Motor neuron (in vitro differentiated cells): ENCODE data around the gene C1QTNF5. TPM values are rescaled to one million over a fixed set of nuclear protein-coding genes. Genes with fewer than 3 reads are reported as not detected.

Experiments
- ATAC-seq, 8 experiments: fragments of 200-7000 bp; cut with Tn5 transposase; replicated peaks in 6 of 8; 2 replicates each; pipeline ENCODE4 v1.8.0; 2021; ENCODE audit warnings: mild to moderate bottlenecking in 8 of 8, moderate library complexity in 8 of 8
- H3K27ac ChIP-seq, 2 donors: fragments of 250-450 bp; sonication (Bioruptor Pico); 2 replicates each; pipeline ENCODE4 v1.9.0; 2021; ENCODE audit warnings: antibody characterized with exemption in 2 of 2, mild to moderate bottlenecking in 2 of 2, moderate library complexity in 1 of 2
- H3K4me1 ChIP-seq, 2 donors: fragments of 250-450 bp; sonication (Bioruptor Pico); replicated peaks in 1 of 2; 2 replicates each; pipeline ENCODE4 v1.6.1; 2021; ENCODE audit warnings: antibody characterized with exemption in 2 of 2, mild to moderate bottlenecking in 2 of 2, moderate library complexity in 1 of 2
- H3K4me3 ChIP-seq, 5 donors: fragments of 250-450 bp; sonication (Bioruptor Pico); 2 replicates each; pipeline ENCODE4 v1.9.0; 2021; ENCODE audit warnings: antibody characterized with exemption in 5 of 5, mild to moderate bottlenecking in 5 of 5, moderate library complexity in 4 of 5
- WGBS, 10 experiments: fragments of 450-650 bp; shearing (Covaris generic); methylation state at CpG; one replicate each; pipeline ENCODE4 v1.0.0; 2022; 5-methylcytosine and 5-hydroxymethylcytosine counted together
- in situ Hi-C, 9 experiments: fragments of 400-800 bp; cut with MboI; loops; one replicate each; pipeline ENCODE4 v1.15.0; 2021; ENCODE audit warnings: low sequenced_read_pairs in 9 of 9, low pct_unique_long_range_greater_than_20kb in 2 of 9; ENCODE audit not compliant: unreplicated experiment in 9 of 9
- total RNA-seq, 8 experiments: library from RNA; unstranded; fragments of 300-600 nt; gene quantifications; 2 replicates each; pipeline versions ENCODE4 v1.2.3 to v1.2.4, GENCODE V29; 2022

The C1QTNF5 gene
- total RNA-seq, 8 experiments from 2014 or later, result 0.54 to 27.8 (median 1.4) TPM; not detected in 1

DNA sequence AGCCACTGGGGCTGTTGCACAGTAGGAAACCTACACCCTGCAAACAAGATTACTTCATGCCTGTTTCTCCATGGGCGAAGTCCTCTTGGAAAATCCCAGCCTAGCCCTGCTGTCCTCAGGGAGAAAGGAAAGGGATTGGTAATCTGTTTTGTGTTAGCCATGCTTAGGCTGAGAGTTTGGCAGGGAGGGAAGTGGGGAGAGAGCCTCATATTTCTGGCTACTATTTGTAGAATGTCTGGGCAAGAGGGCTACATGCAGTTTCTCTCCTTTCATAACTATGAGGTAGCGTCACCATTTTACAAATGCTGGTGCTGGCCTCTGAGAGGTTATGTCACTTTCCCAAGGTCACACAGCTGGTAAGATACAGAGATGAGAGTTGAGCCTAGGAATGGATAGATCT, 6.6 kb upstream of the C1QTNF5 start:
- Histone ChIP-seq H3K4me3 (no peak overlapping the region), H3K27ac (no peak overlapping the region), H3K4me1 (peaks cover 0 to 7% of the 10 kb centered on the region in 2 donors)
- peak in 1 of 8 experiments; percentile 79 for ATAC-seq
- 0 to 88% (median 15%) methylated on average over 1 to 2 of the region's 2 CpGs; no CpG with 5 or more reads in 4 of the 10 experiments for WGBS, 10 experiments
- in situ Hi-C loops, result loop anchor here in 1 of 9 experiments (25.0 kb wide), 1 partner anchor 235 kb away; the partner anchor contains the start of genes C2CD2L, DPAGT1 and HINFP

DNA sequence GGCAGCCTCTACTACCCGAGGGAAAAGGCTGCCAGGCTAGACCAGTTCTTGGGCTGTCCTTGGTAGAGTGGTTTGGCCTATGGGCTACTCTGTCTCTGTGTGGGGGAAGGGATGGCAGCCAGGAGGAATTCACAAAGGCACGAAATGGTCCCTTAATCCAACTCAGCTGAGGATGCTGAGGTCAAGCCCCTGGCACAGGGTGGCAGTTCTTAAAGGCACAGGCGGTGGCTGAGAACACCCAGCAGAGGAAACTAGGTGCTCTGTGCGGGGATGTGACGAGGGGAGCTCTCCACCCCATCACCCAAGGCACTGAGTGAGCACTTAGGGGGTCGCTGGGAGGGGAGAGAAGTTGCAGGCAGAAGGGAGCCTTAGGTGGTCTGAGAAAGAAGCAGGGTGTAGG, 5.9 kb upstream of the C1QTNF5 start, which contains the start of gene MFRP:
MFRP (minus strand) TSS at position 101 of the 400 bp plus-strand sequence. CDS start 192 bp downstream, outside the sequence.
- in situ Hi-C loops, result loop anchor here in 1 of 9 experiments (25.0 kb wide), 1 partner anchor 234 kb away; the partner anchor contains the start of genes C2CD2L, DPAGT1 and HINFP
- 0 to 100% (median 33%) methylated on average over 1 to 4 of the region's 6 CpGs; no CpG with 5 or more reads in 5 of the 10 experiments for WGBS, 10 experiments
- H3K4me1 ChIP-seq, result peaks cover 0 to under 1% of the 10 kb centered on the region in 2 donors
- no peak within 1 kb of the TSS for H3K27ac ChIP-seq
- no peak for ATAC-seq
- H3K4me3 ChIP-seq, result no peak within 1 kb of the TSS

DNA sequence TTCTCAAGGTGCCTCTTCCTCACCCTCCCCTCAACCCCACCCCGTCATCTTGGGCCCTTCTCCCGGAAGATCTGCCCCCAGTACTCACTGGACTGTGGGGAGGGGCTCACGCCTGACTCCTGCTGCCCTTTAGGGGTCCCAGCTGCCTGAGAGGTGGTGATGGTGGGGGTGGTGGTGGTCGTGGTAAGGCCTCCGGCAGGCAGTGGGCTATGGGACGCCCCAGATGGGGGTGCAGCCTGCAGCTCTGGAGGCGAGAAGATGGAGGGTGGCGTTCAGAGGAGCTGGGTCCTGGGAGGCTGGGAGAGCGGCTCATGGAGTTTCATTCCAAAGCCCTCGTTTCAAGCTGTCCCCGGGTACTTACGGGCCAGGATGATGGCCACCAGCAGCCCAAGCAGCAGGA, 5.0 kb upstream of the C1QTNF5 start:
- Histone ChIP-seq H3K4me3 (no peak overlapping the region), H3K4me1 (peaks cover 0 to 9% of the 10 kb centered on the region in 2 donors), H3K27ac (no peak overlapping the region)
- in situ Hi-C loops, result loop anchor here in 1 of 9 experiments (25.0 kb wide), 1 partner anchor 233 kb away; the partner anchor contains the start of genes C2CD2L, DPAGT1 and HINFP
- ATAC-seq, result no peak
- WGBS, 10 experiments, result 20 to 60% methylated on average over 1 to 4 of the region's 12 CpGs; no CpG with 5 or more reads in 8 of the 10 experiments

DNA sequence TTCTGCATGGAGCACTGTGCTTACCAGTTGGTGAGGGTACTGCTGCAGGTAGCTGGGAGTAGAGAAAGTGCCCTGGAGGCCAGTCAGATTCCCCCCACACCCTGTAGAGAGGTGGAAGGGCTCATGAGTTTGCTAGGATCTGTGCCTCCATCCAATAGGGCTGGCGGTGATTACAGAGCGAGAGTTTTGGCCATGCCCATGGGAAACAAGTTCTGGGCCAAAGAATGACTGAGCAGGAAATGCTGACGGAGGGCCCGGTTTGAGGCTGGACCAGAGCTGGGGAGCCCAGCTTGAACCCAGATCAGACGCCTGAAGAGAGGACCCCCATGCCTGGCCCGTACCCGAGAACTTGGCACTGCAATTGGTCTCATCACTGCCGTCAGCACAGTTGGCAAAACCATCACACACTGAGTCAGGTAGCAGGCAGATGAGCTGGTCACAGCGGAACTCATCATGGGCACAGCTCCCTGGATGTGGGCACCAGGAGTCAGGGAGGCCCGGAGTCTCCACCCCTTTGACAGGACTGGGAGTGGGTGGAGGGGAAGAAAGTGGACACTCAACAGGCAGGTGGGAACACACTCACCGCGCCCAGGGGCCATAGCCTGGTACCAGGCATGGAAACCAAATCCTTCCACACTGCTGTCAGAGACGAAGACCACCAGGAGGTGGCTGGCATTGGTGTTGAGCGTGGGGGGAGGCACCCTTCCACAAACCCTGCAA, 3.8 kb upstream of the C1QTNF5 start:
- Histone ChIP-seq H3K4me1 (peaks cover 0 to 19% of the 10 kb centered on the region in 2 donors), H3K4me3 (no peak overlapping the region), H3K27ac (no peak overlapping the region)
- ATAC-seq, result no peak
- in situ Hi-C loops, result loop anchor here in 1 of 9 experiments (25.0 kb wide), 1 partner anchor 232 kb away; the partner anchor contains the start of genes C2CD2L, DPAGT1 and HINFP
- WGBS, 10 experiments, result 0 to 100% (median 67%) methylated on average over 1 to 4 of the region's 14 CpGs; no CpG with 5 or more reads in 5 of the 10 experiments

DNA sequence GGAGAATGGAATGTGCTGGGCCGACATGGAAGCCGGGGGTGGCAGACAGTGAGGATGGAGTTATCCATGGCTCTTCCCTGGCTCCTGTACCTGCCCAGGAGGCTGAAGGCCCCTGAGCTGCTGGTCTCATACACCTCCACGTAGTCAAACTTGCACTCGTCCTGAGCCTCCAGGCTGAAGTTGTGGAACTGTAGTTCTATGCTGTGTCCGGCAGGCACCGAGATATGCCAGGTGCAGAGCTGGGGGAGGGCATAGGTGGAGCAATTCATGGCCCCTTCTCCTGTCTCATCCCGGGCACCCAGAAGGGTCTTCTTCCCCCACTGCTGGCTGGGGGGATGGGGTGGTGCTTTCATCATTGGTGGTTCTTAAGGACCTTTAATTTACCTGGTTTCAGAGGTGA, 3.0 kb upstream of the C1QTNF5 start:
- 40 to 80% (median 74%) methylated on average over 1 to 3 of the region's 7 CpGs; no CpG with 5 or more reads in 7 of the 10 experiments for WGBS, 10 experiments
- in situ Hi-C loops, result loop anchor here in 1 of 9 experiments (25.0 kb wide), 1 partner anchor 231 kb away; the partner anchor contains the start of genes C2CD2L, DPAGT1 and HINFP
- Histone ChIP-seq H3K4me3 (no peak overlapping the region), H3K27ac (no peak overlapping the region), H3K4me1 (peaks cover 3 to 25% of the 10 kb centered on the region in 2 donors)
- no peak for ATAC-seq

DNA sequence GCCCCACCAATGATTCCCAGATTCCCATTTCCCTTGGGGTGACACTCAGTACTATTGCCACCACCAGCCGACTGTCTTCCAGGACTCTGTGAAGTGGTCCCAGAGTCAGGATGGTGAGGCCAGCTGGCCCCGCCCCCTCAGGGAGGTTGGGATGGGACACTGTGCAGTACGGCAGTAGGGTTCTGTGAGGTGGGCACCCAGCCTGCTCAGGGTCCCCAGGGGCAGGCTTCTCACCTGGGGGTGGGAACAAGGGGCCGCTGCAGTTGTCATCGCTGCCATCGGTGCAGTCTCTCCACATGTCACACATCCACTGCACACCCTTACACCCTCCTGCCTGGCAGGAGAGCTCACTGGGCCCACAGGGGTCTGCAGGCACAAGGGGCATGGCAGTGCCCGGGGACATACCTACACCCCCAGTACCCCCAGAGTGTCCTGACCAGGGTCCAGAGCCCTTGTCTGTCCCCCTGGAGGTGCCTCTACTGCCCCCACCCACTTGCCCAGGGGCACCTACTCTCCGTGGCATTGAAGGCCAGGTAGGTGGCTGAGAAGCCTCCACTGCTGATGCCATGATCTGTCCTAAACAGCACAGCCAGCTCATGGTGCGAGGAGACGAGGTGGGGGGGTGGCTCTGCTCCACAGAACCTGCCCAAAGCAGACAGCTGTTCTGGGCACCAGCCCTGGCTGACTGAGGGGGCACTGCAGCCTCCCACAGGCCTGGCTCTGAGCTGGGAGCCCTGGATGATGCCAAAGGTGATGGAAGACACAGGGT, 1.9 kb upstream of the C1QTNF5 start:
- no peak overlapping the region for H3K4me3 ChIP-seq
- no peak for ATAC-seq
- in situ Hi-C loops, result loop anchor here in 1 of 9 experiments (25.0 kb wide), 1 partner anchor 230 kb away; the partner anchor contains the start of genes C2CD2L, DPAGT1 and HINFP
- peaks cover 15 to 37% of the 10 kb centered on the region in 2 donors for H3K4me1 ChIP-seq
- WGBS, 10 experiments, result 40 to 60% (median 57%) methylated on average over 1 to 3 of the region's 10 CpGs; no CpG with 5 or more reads in 7 of the 10 experiments
- H3K27ac ChIP-seq, result no peak overlapping the region

DNA sequence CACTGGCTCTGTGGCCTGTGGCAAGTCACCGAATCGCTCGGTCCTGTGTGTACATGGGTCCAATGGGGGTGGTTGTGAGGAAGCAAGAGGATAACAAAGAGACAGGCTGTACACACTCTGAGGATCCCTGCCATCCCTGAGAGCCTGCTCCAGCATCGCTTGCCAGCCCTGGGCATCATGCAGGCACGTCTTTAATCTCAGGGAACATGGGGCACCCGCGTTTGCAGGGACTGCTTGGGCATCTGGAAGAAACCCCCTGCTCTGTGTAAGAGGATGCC, 1.3 kb upstream of the C1QTNF5 start:
- in situ Hi-C loops, result loop anchor here in 1 of 9 experiments (25.0 kb wide), 1 partner anchor 230 kb away; the partner anchor contains the start of genes C2CD2L, DPAGT1 and HINFP
- Histone ChIP-seq H3K4me3 (no peak overlapping the region), H3K27ac (no peak overlapping the region), H3K4me1 (peaks cover 21 to 42% of the 10 kb centered on the region in 2 donors)
- 64 to 100% (median 80%) methylated on average over 2 to 5 of the region's 7 CpGs; no CpG with 5 or more reads in 6 of the 10 experiments for WGBS, 10 experiments
- ATAC-seq, result no peak

DNA sequence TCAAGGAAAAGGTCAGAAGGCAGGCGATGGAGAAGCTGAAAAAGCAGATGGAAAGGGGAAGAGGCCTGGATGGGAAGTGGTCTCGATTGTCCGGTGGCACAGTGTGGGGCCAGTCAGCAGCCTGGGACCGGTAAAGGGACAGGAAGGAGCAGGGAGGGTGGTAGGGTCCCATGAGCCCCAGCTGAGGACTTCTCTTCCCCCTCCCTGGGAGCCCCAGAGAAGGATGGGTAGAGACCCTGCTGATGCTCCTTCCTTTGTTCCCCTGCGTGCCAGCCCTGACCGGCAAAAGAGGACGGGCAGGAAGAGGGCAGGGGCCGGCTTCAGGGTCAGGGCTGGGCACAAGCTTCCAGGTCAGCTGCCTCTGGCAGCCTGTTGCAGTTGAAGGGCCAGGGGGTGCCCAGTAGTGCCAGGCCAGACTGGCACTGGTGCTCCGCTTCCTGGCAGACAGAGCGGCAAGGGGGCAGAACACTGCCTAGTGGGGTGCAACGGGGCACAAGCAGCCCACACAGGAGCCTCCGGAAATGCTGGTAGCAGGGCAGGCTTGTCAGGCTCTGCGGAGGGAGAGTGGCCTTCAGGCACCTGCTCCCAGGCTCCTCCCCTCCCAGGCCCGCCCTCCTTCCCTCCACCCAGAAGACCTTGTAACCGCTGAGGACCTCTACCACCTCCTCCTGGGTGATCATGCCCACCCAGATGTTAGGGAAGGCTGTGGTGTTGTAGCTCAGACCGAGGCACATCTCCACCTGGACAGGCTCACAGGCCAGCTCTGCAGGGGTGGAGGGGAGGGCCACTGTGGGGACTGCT, 739 bp upstream of the C1QTNF5 start:
- no peak for ATAC-seq
- no peak overlapping the region for H3K27ac ChIP-seq
- H3K4me1 ChIP-seq, result peaks cover 21 to 42% of the 10 kb centered on the region in 2 donors
- no peak overlapping the region for H3K4me3 ChIP-seq
- WGBS, 10 experiments, result 24 to 100% (median 78%) methylated on average over 1 to 6 of the region's 16 CpGs; no CpG with 5 or more reads in 4 of the 10 experiments
- in situ Hi-C loops, result loop anchor here in 1 of 9 experiments (25.0 kb wide), 1 partner anchor 229 kb away; the partner anchor contains the start of genes C2CD2L, DPAGT1 and HINFP

DNA sequence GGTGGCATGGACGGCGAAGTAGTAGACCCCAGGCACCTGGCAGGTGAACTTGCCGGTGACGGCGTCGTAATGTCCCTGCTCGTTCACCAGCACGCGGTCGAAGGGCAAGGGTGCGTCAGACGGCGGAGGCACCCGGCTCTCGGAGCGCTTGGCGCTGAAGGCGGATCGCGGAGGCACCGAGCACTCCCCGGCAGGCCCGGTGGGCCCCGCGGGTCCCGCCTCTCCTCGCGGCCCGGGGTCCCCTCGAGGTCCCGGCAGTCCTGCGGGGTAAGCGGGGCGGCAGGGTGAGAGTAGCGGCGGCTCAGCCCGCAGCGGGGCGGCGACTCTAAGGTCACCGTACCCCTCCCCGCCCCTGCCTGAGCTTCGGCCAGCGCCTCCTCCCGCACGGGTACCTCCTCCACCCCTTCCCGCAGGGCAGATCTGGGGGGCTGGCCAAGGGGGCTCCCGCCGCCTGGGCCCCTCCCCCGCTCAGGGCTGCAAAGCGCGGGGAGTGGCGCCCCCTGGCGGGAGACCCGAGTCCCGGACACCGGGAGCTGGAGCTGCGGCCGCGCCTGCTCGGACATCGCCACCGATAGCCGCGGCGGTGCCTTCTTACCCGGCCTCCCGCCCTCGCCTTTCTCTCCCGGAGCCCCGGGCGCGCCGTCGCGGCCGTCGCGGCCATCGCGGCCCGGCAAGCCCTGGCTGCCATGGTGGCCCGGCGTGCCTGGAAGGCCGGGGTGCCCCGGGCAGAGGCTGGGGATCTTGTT, 921 bp downstream of the C1QTNF5 start:
- in situ Hi-C loops, result loop anchor here in 2 of 9 experiments (10.0 to 25.0 kb wide), 2 partner anchors 227 to 235 kb away; partner anchors contain the start of genes C2CD2L (in 2 of the 2), DPAGT1 (in 2 of the 2) and HINFP (in 1 of the 2)
- H3K4me1 ChIP-seq, result peaks cover 26 to 47% of the 10 kb centered on the region in 2 donors
- peak overlapping the region in 1 of 2 donors; percentile 4 for H3K27ac ChIP-seq
- H3K4me3 ChIP-seq, result peak overlapping the region; percentile 19 to 39 (median 35)
- ATAC-seq, result peak; percentile 50 to 79 (median 64)
- 8 to 21% methylated on average over 2 to 21 of the region's 86 CpGs; no CpG with 5 or more reads in 8 of the 10 experiments for WGBS, 10 experiments

DNA sequence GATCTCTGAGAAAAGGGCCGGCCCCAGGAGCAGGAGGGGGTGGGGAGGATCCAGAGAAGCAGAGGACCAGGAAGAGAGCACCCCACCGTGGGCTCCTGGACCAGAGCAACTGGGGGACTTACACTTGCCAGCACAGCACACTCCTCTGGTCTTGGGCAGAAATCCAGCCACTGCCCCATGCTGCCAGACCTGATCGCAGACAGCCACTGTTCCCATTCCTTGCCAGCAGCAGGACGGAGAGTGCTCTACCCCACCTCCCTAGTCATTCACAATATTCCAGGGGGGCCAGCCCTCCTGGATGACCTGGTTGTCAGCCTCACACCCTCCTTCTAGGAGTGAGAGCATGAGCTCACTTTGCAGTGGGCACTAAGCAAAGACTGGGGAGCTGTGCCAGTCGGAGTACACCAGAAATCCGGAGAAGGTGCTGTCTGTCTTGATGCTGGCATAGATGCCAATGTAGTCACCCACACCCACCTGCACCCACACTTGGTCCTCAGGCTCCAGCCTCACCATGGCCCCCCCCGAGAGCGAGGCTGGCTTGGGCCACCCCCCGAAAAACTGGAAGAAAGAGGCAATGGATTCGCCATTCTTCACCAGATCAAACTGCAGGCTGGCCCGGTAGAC, 1.6 kb downstream of the C1QTNF5 start:
- Histone ChIP-seq H3K4me1 (peaks cover 26 to 47% of the 10 kb centered on the region in 2 donors), H3K4me3 (peak overlapping the region in 1 of 5 donors; percentile 39), H3K27ac (no peak overlapping the region)
- WGBS, 10 experiments, result 17 to 100% (median 60%) methylated on average over 1 to 5 of the region's 11 CpGs; no CpG with 5 or more reads in 3 of the 10 experiments
- ATAC-seq, result no peak
- in situ Hi-C loops, result loop anchor here in 2 of 9 experiments (10.0 to 25.0 kb wide), 2 partner anchors 227 to 234 kb away; partner anchors contain the start of genes C2CD2L (in 2 of the 2), DPAGT1 (in 2 of the 2) and HINFP (in 1 of the 2)
